ENCODE measurements around the gene ATP5PF. TPM values are rescaled to one million over a fixed set of nuclear protein-coding genes. Genes with fewer than 3 reads are reported as not detected.
"Not testable (repeated sequence)": the region's sequence is repeated elsewhere in the genome, so short reads cannot be mapped to it uniquely, and the experiment has no call there.

ATP5PF gene
- total RNA-seq, 2 donors from 2014 or later: 20.4 to 37.6 TPM

GRCh38 chr21:25732091-25732760, 2.5 kb downstream of the ATP5PF start:
- H3K4me1 ChIP-seq: peaks cover 40% of the 10 kb centered on the region
- ATAC-seq (no peak), DNase-seq (no peak)
- H3K4me3 ChIP-seq: no peak overlapping the region
- peaks cover 0 to 11% of the 10 kb centered on the region in 2 donors for H3K36me3 ChIP-seq (replicated peaks in 1 of 2; ENCODE audit: insufficient read depth in 1 of 2, low read depth in 2 of 2)
- TF ChIP-seq CTCF (IDR thresholded peaks at IDR 0.05): no peak
- no peak for TF ChIP-seq POLR2A (IDR thresholded peaks at IDR 0.05)
- H3K27ac ChIP-seq: peak overlapping the region in 2 of 4 donors; percentile 19 to 99
- no peaks in the 10 kb centered on the region for H3K9me3 ChIP-seq
- 51 to 60% methylated on average over 6 of the region's 6 CpGs for WGBS, 2 donors
- no peaks in the 10 kb centered on the region for H3K27me3 ChIP-seq
- intact Hi-C loops (cut with DNase I): no loop called here

- no peaks in the 10 kb centered on the region for H3K9me3 ChIP-seq
- no peaks in the 10 kb centered on the region for H3K4me1 ChIP-seq
- H3K27me3 ChIP-seq: no peaks in the 10 kb centered on the region
- no peak for ATAC-seq
- intact Hi-C loops (cut with DNase I): no loop called here
- no peak overlapping the region for H3K27ac ChIP-seq
- peaks cover 10 to 17% of the 10 kb centered on the region in 2 donors for H3K36me3 ChIP-seq (replicated peaks in 1 of 2; ENCODE audit: insufficient read depth in 1 of 2, low read depth in 2 of 2)
- DNase-seq: no peak
- no peak for TF ChIP-seq POLR2A (IDR thresholded peaks at IDR 0.05)
- TF ChIP-seq CTCF (IDR thresholded peaks at IDR 0.05): no peak
- 77 to 88% methylated on average over 3 of the region's 3 CpGs for WGBS, 2 donors
- H3K4me3 ChIP-seq: no peak overlapping the region
Observed at GRCh38 chr21:25722631-25723030, 12.1 kb downstream of the ATP5PF start.

GRCh38 chr21:25721987-25722386, 12.7 kb downstream of the ATP5PF start:
- Histone ChIP-seq H3K9me3 (no peaks in the 10 kb centered on the region), H3K27ac (no peak overlapping the region), H3K4me1 (no peaks in the 10 kb centered on the region), H3K4me3 (no peak overlapping the region), H3K36me3 (replicated peaks in 1 of 2; ENCODE audit: insufficient read depth in 1 of 2, low read depth in 2 of 2) (peaks cover 10 to 14% of the 10 kb centered on the region in 2 donors), H3K27me3 (no peaks in the 10 kb centered on the region)
- TF ChIP-seq CTCF (IDR thresholded peaks at IDR 0.05) (no peak), POLR2A (IDR thresholded peaks at IDR 0.05) (no peak)
- ATAC-seq (no peak), DNase-seq (no peak)
- intact Hi-C loops (cut with DNase I): no loop called here
- 86% methylated on average over 3 of the region's 3 CpGs for WGBS, 2 donors

- 84 to 91% methylated on average over 5 of the region's 5 CpGs for WGBS, 2 donors
- no peak for DNase-seq
- intact Hi-C loops (cut with DNase I): no loop called here
- no peaks in the 10 kb centered on the region for H3K27me3 ChIP-seq
- no peaks in the 10 kb centered on the region for H3K9me3 ChIP-seq
- H3K4me3 ChIP-seq: no peak overlapping the region
- no peak for TF ChIP-seq POLR2A (IDR thresholded peaks at IDR 0.05)
- no peak for TF ChIP-seq CTCF (IDR thresholded peaks at IDR 0.05)
- ATAC-seq: no peak
- peaks cover 0 to 2% of the 10 kb centered on the region in 2 donors for H3K36me3 ChIP-seq (replicated peaks in 1 of 2; ENCODE audit: insufficient read depth in 1 of 2, low read depth in 2 of 2)
- H3K27ac ChIP-seq: no peak overlapping the region
- no peaks in the 10 kb centered on the region for H3K4me1 ChIP-seq
Observed at GRCh38 chr21:25717491-25718147, 17.1 kb downstream of the ATP5PF start.

- 96 to 97% methylated on average over 10 of the region's 10 CpGs for WGBS, 2 donors
- DNase-seq; H3K9me3 ChIP-seq; H3K4me1 ChIP-seq; H3K4me3 ChIP-seq; H3K27me3 ChIP-seq; H3K36me3 ChIP-seq (replicated peaks in 1 of 2; ENCODE audit: insufficient read depth in 1 of 2, low read depth in 2 of 2); ATAC-seq; H3K27ac ChIP-seq; intact Hi-C loops (cut with DNase I): not testable (repeated sequence)
Observed at GRCh38 chr21:25714066-25714465, 20.6 kb downstream of the ATP5PF start.
